ENCODE measurements around the gene DIPK1C. TPM values are rescaled to one million over a fixed set of nuclear protein-coding genes. Genes with fewer than 3 reads are reported as not detected.
A peak's percentile ranks its signal among the peaks of the same experiment; 100 is the strongest.

The DIPK1C gene
- total and polyA plus RNA-seq, 9 donors = 6.1 to 18.1 (median 13.2) TPM

DNA sequence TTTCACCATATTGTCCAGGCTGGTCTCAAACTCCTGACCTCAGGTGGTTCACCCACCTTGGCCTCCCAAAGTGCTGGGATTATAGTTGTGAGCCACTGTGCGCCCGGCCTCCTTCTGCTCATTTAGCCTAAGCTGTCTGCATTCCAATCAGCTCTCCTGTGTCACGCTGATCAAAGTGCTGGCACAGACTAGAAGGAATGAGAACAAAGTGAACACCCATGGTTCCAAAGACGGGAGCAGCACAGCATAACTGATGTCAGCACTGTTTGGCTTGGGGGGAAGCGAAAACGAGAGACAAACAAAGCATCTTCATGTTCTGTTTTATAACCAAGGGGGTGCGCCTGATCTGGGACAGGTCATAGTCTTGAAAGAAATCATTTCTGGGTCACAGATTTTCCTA, 43.3 kb downstream of the DIPK1C start:
- Histone ChIP-seq H3K27me3 (ENCODE audit: control insufficient read depth, insufficient read depth, low read length) (peaks cover 21% of the 10 kb centered on the region), H3K27ac (ENCODE audit: low read length) (no peak overlapping the region), H3K36me3 (ENCODE audit: control insufficient read depth, insufficient read depth, low read length) (no peaks in the 10 kb centered on the region), H3K9me3 (replicated peaks; ENCODE audit: control insufficient read depth, low read depth, low read length) (no peaks in the 10 kb centered on the region), H3K4me1 (ENCODE audit: control insufficient read depth, insufficient read depth, low read length) (peaks cover 17% of the 10 kb centered on the region), H3K4me3 (ENCODE audit: low read length) (no peak overlapping the region)
- no peak for DNase-seq
- 91% methylated on average over 5 of the region's 7 CpGs for WGBS (ENCODE audit: insufficient coverage)

DNA sequence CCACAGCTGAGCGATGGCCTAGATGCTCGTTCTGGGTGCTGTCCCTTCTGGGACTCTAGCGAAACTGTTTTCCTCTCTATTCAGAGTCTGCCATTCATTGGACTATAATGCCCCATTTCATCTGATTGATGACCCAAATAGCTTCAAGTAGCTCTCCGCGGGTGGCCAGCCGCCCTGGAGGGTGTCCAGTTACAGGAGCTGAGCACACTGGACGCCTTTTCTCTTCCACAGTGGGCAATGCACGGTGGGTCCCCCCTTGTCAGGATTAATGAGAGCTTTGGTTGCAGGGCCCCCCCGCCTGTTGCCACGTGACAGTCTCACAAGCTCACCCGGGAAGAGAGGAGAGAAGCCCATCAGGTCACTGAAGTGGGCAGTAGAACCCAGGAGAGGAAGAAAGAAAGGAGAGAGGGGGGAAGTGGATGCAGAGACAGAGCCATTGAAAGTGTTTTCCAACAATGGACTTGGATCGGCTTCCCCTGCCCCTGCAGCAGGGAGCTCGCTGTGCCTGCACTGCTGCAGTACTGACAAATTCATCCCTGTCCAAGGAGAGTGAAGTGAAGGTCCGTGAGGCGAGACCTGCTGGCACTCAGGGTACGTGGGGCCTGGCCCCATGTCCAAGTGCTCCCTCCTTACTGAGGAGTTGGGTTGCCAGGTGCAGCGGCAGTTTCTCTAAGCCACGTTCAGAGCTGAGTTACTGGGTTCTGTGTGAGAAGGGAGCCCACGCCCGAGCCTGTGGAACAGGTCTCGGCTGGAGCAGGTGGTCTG, 44.8 kb downstream of the DIPK1C start:
- Histone ChIP-seq H3K36me3 (ENCODE audit: control insufficient read depth, insufficient read depth, low read length) (no peaks in the 10 kb centered on the region), H3K9me3 (replicated peaks; ENCODE audit: control insufficient read depth, low read depth, low read length) (no peaks in the 10 kb centered on the region), H3K27me3 (ENCODE audit: control insufficient read depth, insufficient read depth, low read length) (peaks cover 21% of the 10 kb centered on the region), H3K27ac (ENCODE audit: low read length) (no peak overlapping the region), H3K4me3 (ENCODE audit: low read length) (no peak overlapping the region), H3K4me1 (ENCODE audit: control insufficient read depth, insufficient read depth, low read length) (peaks cover 17% of the 10 kb centered on the region)
- 58% methylated on average over 17 of the region's 21 CpGs for WGBS (ENCODE audit: insufficient coverage)
- no peak for DNase-seq

DNA sequence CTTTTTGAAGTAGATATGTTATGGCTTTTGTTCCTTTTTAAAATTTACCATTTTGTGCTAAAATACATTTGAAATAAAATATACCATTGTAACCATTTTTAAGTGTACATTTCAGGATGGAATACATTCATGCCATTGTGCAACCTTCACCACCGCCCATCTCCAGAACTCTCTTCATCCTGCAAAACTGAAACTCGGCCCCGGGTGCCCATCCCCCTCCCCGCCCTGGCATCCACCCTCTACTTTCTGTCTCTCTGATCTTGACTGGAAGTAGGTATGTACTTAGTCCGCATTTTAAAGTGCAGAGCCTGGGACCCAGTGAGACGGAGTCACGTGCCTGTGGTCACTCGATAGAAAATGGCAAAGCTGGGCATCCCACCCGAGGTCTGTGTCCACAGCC, 45.6 kb downstream of the DIPK1C start:
- no peak overlapping the region for H3K4me3 ChIP-seq (ENCODE audit: low read length)
- no peak for DNase-seq
- 86% methylated on average over 8 of the region's 9 CpGs for WGBS (ENCODE audit: insufficient coverage)
- H3K9me3 ChIP-seq (replicated peaks; ENCODE audit: control insufficient read depth, low read depth, low read length) = no peaks in the 10 kb centered on the region
- H3K27ac ChIP-seq (ENCODE audit: low read length) = no peak overlapping the region
- no peaks in the 10 kb centered on the region for H3K36me3 ChIP-seq (ENCODE audit: control insufficient read depth, insufficient read depth, low read length)
- peaks cover 21% of the 10 kb centered on the region for H3K27me3 ChIP-seq (ENCODE audit: control insufficient read depth, insufficient read depth, low read length)
- H3K4me1 ChIP-seq (ENCODE audit: control insufficient read depth, insufficient read depth, low read length) = peaks cover 12% of the 10 kb centered on the region

DNA sequence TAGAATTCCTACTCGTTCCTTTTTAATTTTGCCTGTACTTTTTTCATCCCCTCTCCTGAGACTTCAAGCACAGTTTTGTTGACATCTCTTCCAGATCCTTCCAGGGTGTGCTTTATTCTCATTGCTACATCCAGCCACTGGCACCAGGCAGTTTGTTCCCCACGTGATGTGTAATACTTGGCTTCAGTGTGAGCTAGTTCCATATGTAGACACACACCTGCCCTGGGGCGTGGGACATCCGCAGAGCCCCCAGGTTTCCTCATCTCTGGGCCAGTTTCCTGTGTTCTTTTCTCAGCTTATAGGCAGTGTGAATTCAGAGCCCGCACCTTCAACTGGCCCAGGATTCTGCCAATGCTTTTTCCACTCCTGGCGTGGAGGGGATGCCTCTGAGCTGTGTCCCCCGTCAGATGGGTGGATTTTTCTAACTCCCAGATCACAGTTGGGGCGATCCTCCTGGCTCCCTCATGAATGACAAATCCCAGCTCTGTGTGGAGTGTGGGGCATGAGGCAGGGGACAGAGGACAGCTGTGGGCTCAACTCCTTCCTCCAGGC, 46.6 kb downstream of the DIPK1C start:
- H3K27ac ChIP-seq (ENCODE audit: low read length) = no peak overlapping the region
- 39% methylated on average over 6 of the region's 8 CpGs for WGBS (ENCODE audit: insufficient coverage)
- H3K36me3 ChIP-seq (ENCODE audit: control insufficient read depth, insufficient read depth, low read length) = no peaks in the 10 kb centered on the region
- H3K27me3 ChIP-seq (ENCODE audit: control insufficient read depth, insufficient read depth, low read length) = peaks cover 21% of the 10 kb centered on the region
- no peak overlapping the region for H3K4me3 ChIP-seq (ENCODE audit: low read length)
- no peaks in the 10 kb centered on the region for H3K9me3 ChIP-seq (replicated peaks; ENCODE audit: control insufficient read depth, low read depth, low read length)
- peak; percentile 41 for DNase-seq
- peaks cover 6% of the 10 kb centered on the region for H3K4me1 ChIP-seq (ENCODE audit: control insufficient read depth, insufficient read depth, low read length)

DNA sequence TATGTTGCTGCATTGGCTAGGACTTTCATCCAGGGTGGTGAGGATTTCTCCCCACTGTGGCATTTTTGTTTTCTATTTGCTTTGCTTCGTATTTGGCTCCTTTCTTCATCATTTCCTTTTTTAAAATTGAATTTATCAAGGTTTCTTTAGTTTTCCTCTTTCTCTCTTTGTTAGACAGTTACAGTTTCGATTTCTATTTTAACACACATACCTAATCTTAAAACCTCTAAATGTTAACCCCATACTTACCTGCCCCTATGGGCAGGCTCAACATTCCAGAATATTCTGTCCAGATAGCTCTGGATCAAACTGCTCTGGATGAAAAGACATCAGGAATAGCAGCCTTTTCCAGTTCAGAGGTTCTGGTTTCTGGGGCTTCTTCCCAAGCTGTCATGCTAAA, 49.2 kb downstream of the DIPK1C start:
- H3K9me3 ChIP-seq (replicated peaks; ENCODE audit: control insufficient read depth, low read depth, low read length) = no peaks in the 10 kb centered on the region
- no peak for DNase-seq
- H3K27ac ChIP-seq (ENCODE audit: low read length) = no peak overlapping the region
- no peaks in the 10 kb centered on the region for H3K36me3 ChIP-seq (ENCODE audit: control insufficient read depth, insufficient read depth, low read length)
- 17% methylated on average over 1 of the region's 2 CpGs for WGBS (ENCODE audit: insufficient coverage)
- peaks cover 18% of the 10 kb centered on the region for H3K27me3 ChIP-seq (ENCODE audit: control insufficient read depth, insufficient read depth, low read length)
- no peak overlapping the region for H3K4me3 ChIP-seq (ENCODE audit: low read length)
- H3K4me1 ChIP-seq (ENCODE audit: control insufficient read depth, insufficient read depth, low read length) = peaks cover 6% of the 10 kb centered on the region

DNA sequence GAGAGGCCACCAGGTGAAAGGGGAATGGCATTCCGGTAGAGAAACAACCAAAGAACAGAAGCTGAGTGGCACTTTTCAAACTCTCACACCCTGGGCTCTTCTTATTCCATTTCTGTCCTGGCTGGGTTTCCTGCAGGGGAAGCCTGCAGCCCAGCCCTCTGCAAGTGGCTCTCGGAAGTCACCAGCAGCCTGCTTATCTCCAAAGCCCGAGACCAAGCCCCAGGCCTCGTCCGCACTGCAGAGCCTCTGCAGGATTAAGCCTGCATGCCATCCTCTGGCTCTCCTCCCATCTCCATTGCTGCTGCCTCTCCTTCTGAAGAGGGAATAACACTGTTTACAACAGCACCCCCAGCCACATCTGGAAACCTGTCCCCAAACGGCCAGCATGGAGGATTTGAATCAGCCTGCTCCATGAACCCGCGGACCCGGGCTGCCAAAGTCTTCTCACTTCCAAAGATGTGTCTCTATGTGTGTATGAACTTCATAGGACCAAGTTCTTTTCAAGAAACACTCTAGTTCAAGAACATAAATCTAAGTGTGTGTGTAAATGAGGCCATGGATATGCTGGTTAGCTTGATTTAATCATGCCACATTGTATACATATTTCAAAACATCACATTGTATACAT, 54.2 kb downstream of the DIPK1C start:
- H3K4me3 ChIP-seq (ENCODE audit: low read length) = no peak overlapping the region
- H3K4me1 ChIP-seq (ENCODE audit: control insufficient read depth, insufficient read depth, low read length) = peaks cover 18% of the 10 kb centered on the region
- WGBS (ENCODE audit: insufficient coverage) = 85% methylated on average over 4 of the region's 9 CpGs
- H3K36me3 ChIP-seq (ENCODE audit: control insufficient read depth, insufficient read depth, low read length) = no peaks in the 10 kb centered on the region
- H3K27ac ChIP-seq (ENCODE audit: low read length) = no peak overlapping the region
- no peaks in the 10 kb centered on the region for H3K27me3 ChIP-seq (ENCODE audit: control insufficient read depth, insufficient read depth, low read length)
- no peaks in the 10 kb centered on the region for H3K9me3 ChIP-seq (replicated peaks; ENCODE audit: control insufficient read depth, low read depth, low read length)
- DNase-seq = no peak

DNA sequence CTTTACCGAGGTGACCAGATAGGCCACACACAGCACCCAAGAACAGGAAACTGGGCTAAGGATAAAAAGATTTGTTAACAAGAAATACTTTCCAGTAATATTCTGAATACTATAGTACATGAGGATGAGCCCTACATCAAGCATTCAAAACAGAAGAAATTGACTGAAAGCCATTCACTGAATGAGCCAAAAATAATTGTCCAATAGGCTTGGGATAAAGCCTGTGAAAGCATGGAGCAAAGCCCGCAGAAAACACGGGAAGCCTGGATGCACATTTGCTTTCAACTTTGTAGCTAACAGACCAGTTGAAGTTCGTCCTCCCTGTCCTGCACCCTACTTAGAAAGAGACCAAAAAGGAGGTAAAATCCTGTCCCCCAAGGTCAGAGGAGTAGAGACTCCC, 56.3 kb downstream of the DIPK1C start:
- no peaks in the 10 kb centered on the region for H3K27me3 ChIP-seq (ENCODE audit: control insufficient read depth, insufficient read depth, low read length)
- peaks cover 28% of the 10 kb centered on the region for H3K4me1 ChIP-seq (ENCODE audit: control insufficient read depth, insufficient read depth, low read length)
- peak; percentile 88 for DNase-seq
- no peak overlapping the region for H3K4me3 ChIP-seq (ENCODE audit: low read length)
- no peaks in the 10 kb centered on the region for H3K9me3 ChIP-seq (replicated peaks; ENCODE audit: control insufficient read depth, low read depth, low read length)
- WGBS (ENCODE audit: insufficient coverage) = 41% methylated on average over 2 of the region's 4 CpGs
- H3K36me3 ChIP-seq (ENCODE audit: control insufficient read depth, insufficient read depth, low read length) = no peaks in the 10 kb centered on the region
- no peak overlapping the region for H3K27ac ChIP-seq (ENCODE audit: low read length)

DNA sequence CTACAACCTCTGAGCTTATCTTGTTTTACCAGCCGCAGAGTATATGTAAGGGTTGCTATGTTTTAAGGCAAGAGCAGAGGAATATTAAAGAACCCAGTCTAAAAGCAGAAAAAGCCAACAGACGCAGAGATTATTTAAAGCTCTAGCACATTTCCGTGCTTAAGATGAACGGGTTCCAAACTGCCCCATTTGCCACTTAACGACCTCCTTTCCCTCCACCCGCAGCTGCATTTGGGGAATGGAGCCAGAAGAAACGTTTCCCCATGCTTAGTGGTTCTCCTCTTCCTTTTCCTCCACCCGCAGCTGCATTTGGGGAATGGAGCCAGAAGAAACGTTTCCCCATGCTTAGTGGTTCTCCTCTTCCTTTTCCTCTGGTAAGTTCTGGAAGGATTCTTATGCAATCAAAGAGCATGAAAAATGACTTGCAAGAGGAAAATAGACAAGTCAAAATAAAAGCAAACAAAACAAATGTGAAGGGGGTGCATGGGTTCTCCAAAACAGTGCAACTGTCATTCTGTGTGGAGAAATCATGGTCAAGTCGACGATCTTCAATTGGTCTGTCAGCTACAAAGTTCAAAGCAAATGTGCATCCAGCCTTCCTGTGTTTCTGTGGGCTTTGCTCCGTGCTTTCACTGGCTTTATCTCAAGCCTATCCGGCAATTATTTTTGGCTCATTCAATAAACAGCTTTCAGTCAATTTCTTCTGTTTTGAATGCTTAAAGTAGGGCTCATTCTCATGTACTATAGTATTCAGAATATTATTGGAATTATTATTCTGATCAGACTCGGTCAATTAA, 57.8 kb downstream of the DIPK1C start:
- DNase-seq = peak; percentile 64
- Histone ChIP-seq H3K4me1 (ENCODE audit: control insufficient read depth, insufficient read depth, low read length) (peaks cover 30% of the 10 kb centered on the region), H3K27ac (ENCODE audit: low read length) (no peak overlapping the region), H3K4me3 (ENCODE audit: low read length) (no peak overlapping the region), H3K27me3 (ENCODE audit: control insufficient read depth, insufficient read depth, low read length) (no peaks in the 10 kb centered on the region), H3K9me3 (replicated peaks; ENCODE audit: control insufficient read depth, low read depth, low read length) (no peaks in the 10 kb centered on the region), H3K36me3 (ENCODE audit: control insufficient read depth, insufficient read depth, low read length) (no peaks in the 10 kb centered on the region)
- 20% methylated on average over 10 of the region's 14 CpGs for WGBS (ENCODE audit: insufficient coverage)

DNA sequence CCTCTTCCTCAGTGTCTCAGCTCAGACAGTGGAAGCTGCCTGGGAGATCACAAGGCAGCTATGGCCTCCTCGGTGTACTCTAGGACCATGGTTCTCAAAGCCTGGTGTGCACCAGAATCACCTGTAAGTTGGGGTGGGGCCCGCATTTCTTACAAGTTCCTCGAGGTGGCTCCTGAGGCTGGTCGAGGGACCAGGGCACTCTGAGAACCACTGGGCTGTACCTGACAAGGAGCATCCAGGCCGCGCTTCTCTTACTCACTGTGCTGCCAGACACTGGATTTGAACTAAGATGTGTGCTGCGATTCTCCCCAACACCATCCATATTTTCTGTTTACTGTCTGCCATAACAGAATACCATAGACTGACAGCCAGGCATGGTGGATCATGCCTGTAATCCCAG, 59.5 kb downstream of the DIPK1C start:
- H3K36me3 ChIP-seq (ENCODE audit: control insufficient read depth, insufficient read depth, low read length) = no peaks in the 10 kb centered on the region
- WGBS (ENCODE audit: insufficient coverage) = 78% methylated on average over 6 of the region's 7 CpGs
- peaks cover 30% of the 10 kb centered on the region for H3K4me1 ChIP-seq (ENCODE audit: control insufficient read depth, insufficient read depth, low read length)
- DNase-seq = no peak
- no peak overlapping the region for H3K27ac ChIP-seq (ENCODE audit: low read length)
- no peaks in the 10 kb centered on the region for H3K9me3 ChIP-seq (replicated peaks; ENCODE audit: control insufficient read depth, low read depth, low read length)
- H3K27me3 ChIP-seq (ENCODE audit: control insufficient read depth, insufficient read depth, low read length) = no peaks in the 10 kb centered on the region
- no peak overlapping the region for H3K4me3 ChIP-seq (ENCODE audit: low read length)
